ENCODE results near the gene PLEKHB2. TPM values are rescaled to one million over a fixed set of nuclear protein-coding genes. Genes with fewer than 3 reads are reported as not detected.
A peak's percentile ranks its signal among the peaks of the same experiment; 100 is the strongest.

PLEKHB2 gene
- total and polyA plus RNA-seq, 8 donors, result 33.1 to 106 (median 37.2) TPM

GRCh38 chr2:131094463-131095281 is 10.5 kb upstream of the PLEKHB2 start:
- Histone ChIP-seq H3K4me1 (peaks cover 0 to 24% of the 10 kb centered on the region in 2 donors), H3K4me3 (peak overlapping the region in 1 of 2 donors; percentile 64), H3K9me3 (no peaks in the 10 kb centered on the region), H3K27me3 (no peaks in the 10 kb centered on the region), H3K27ac (no peak overlapping the region), H3K36me3 (peaks cover 0 to 14% of the 10 kb centered on the region in 2 donors)
- intact Hi-C loops (cut with DNase I), result no loop called here
- ATAC-seq (no peak), DNase-seq (no peak)
- no peak for TF ChIP-seq CTCF (IDR thresholded peaks at IDR 0.05)

DNA sequence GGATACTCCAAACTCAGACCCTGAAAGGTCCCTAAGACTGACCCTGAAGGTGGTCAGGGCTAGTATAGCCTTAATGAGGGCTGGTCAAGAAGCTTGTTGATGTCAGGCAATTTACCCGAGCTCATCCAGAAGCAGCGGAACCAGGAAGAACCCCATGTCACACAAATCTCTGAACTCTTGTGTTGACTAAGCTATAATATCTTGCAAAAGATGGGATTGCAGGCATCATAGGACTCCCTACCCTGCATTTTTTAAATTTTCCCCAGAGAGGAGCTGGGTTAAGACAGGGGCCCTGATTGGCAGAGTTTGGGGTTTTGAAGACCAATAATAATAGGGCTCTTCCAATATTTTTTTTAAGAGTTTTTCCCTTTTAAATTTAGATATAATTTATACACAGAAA is 2.0 kb upstream of the PLEKHB2 start:
- H3K27ac ChIP-seq, result no peak overlapping the region
- no peaks in the 10 kb centered on the region for H3K9me3 ChIP-seq
- no peak for ATAC-seq
- intact Hi-C loops (cut with DNase I), result no loop called here
- no peak for DNase-seq
- no peaks in the 10 kb centered on the region for H3K27me3 ChIP-seq
- no peak for TF ChIP-seq CTCF (IDR thresholded peaks at IDR 0.05)
- H3K4me3 ChIP-seq, result no peak overlapping the region
- H3K4me1 ChIP-seq, result peaks cover 0 to 39% of the 10 kb centered on the region in 2 donors
- no peaks in the 10 kb centered on the region for H3K36me3 ChIP-seq

- Histone ChIP-seq H3K36me3 (no peaks in the 10 kb centered on the region), H3K4me3 (peak overlapping the region; percentile 77 to 93), H3K4me1 (peaks cover 0 to 43% of the 10 kb centered on the region in 2 donors), H3K9me3 (no peaks in the 10 kb centered on the region), H3K27me3 (no peaks in the 10 kb centered on the region), H3K27ac (peak overlapping the region; percentile 95 to 98)
- intact Hi-C loops (cut with DNase I), result no loop called here
- peak; percentile 84 for ATAC-seq
- peak in 3 of 4 donors; percentile 55 to 82 (median 80) for DNase-seq
- no peak for TF ChIP-seq CTCF (IDR thresholded peaks at IDR 0.05)
These were observed 515 bp upstream of the PLEKHB2 start for GRCh38 chr2:131104487-131105155.

- no peak for TF ChIP-seq CTCF (IDR thresholded peaks at IDR 0.05)
- H3K4me1 ChIP-seq, result peaks cover 0 to 43% of the 10 kb centered on the region in 2 donors
- H3K9me3 ChIP-seq, result no peaks in the 10 kb centered on the region
- H3K4me3 ChIP-seq, result peak overlapping the region; percentile 77 to 93
- intact Hi-C loops (cut with DNase I), result no loop called here
- ATAC-seq (peak; percentile 48), DNase-seq (peak in 1 of 4 donors; percentile 65)
- peak overlapping the region; percentile 95 to 98 for H3K27ac ChIP-seq
- no peaks in the 10 kb centered on the region for H3K27me3 ChIP-seq
- H3K36me3 ChIP-seq, result no peaks in the 10 kb centered on the region
These were observed 1.0 kb downstream of the PLEKHB2 start for GRCh38 chr2:131105950-131106801.
